Upper lobe of left lung (tissue), 4 donors: ENCODE data around the gene SCLT1.

Source experiments
- EP300 ChIP-seq, 4 donors: sonication (generic); formaldehyde crosslinking; IDR thresholded peaks; one replicate each; pipeline ENCODE4 v1.5.1; 2017; ENCODE audit warnings: antibody characterized with exemption in 4 of 4, control low read depth in 2 of 4
- POLR2A ChIP-seq, 4 donors: fragments of 450-650 bp; IDR thresholded peaks; one replicate each; pipeline ENCODE4 v1.5.1; 2016 to 2017; ENCODE audit warnings: antibody characterized with exemption in 4 of 4, mild to moderate bottlenecking in 2 of 4
- POLR2AphosphoS5 ChIP-seq, 2 donors: sonication (generic); formaldehyde crosslinking; IDR thresholded peaks; one replicate each; pipeline ENCODE4 v1.5.1; 2017; ENCODE audit warnings: antibody characterized with exemption in 2 of 2
- TF ChIP-seq, protein P1 (sequence below), 6 experiments: fragments of 450-650 bp in 4 of 6; fragments of 200-600 bp in 2 of 6; sonication (generic) in 2 of 6; IDR thresholded peaks; one replicate each; pipeline ENCODE4 v1.5.1; 2016 to 2019; ENCODE audit warnings: antibody characterized with exemption in 6 of 6

DNA sequence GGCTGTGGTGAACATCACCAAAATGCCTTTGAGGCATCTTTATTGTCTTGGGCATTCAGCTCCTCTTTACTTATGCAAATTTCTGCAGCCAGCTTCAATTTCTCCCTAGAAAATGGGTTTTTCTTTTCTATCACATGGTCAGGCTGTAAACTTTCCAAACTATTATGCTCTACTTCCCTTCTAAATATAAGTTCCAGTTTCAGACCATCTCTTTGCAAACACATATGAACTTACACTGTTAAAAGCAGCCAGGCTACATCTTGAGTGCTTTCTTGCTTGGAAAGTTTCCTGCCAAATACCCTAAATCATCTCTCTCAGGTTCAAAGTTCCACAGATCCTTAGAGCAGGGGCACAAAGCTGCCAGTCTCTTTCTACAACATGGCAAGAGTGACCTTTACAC is 13.2 kb downstream of the SCLT1 start:
- TF ChIP-seq, protein P1, sequence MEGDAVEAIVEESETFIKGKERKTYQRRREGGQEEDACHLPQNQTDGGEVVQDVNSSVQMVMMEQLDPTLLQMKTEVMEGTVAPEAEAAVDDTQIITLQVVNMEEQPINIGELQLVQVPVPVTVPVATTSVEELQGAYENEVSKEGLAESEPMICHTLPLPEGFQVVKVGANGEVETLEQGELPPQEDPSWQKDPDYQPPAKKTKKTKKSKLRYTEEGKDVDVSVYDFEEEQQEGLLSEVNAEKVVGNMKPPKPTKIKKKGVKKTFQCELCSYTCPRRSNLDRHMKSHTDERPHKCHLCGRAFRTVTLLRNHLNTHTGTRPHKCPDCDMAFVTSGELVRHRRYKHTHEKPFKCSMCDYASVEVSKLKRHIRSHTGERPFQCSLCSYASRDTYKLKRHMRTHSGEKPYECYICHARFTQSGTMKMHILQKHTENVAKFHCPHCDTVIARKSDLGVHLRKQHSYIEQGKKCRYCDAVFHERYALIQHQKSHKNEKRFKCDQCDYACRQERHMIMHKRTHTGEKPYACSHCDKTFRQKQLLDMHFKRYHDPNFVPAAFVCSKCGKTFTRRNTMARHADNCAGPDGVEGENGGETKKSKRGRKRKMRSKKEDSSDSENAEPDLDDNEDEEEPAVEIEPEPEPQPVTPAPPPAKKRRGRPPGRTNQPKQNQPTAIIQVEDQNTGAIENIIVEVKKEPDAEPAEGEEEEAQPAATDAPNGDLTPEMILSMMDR (IDR thresholded peaks at IDR 0.05) = no peak
- TF ChIP-seq EP300 (IDR thresholded peaks at IDR 0.05) (no peak), POLR2AphosphoS5 (IDR thresholded peaks at IDR 0.05) (no peak), POLR2A (IDR thresholded peaks at IDR 0.05) (no peak)
